K562 (cell line): ENCODE data around the gene PRKCB. TPM values are rescaled to one million over a fixed set of nuclear protein-coding genes. Genes with fewer than 3 reads are reported as not detected.

Experiments
- ASH1L ChIP-seq: fragments of 450-650 bp; IDR thresholded peaks from 2 replicates; pipeline ENCODE4 v1.6.1; 2018; ENCODE audit warnings: borderline replicate concordance, mild to moderate bottlenecking, low read depth; ENCODE audit not compliant: partially characterized antibody
- CHD7 ChIP-seq: fragments of 200-600 bp; sonication (generic); IDR thresholded peaks from one replicate; pipeline ENCODE4 v1.6.1; 2012; ENCODE audit warnings: mild to moderate bottlenecking, low read depth, low read length, inconsistent platforms
- EHMT2 ChIP-seq: fragments of 450-650 bp; IDR thresholded peaks from 2 replicates; pipeline ENCODE4 v1.6.1; 2018; ENCODE audit warnings: antibody characterized with exemption
- ESRRA ChIP-seq: fragments of 450-650 bp; IDR thresholded peaks from 2 replicates; pipeline ENCODE4 v1.6.1; 2014; ENCODE audit warnings: low read depth, mild to moderate bottlenecking, moderate library complexity, borderline replicate concordance
- MCM5 ChIP-seq: fragments of 450-650 bp; IDR thresholded peaks from 2 replicates; pipeline ENCODE4 v1.6.1; 2016; ENCODE audit warnings: low read depth
- MEIS2 ChIP-seq: fragments of 450-650 bp; IDR thresholded peaks from 2 replicates; pipeline ENCODE4 v1.6.1; 2014; ENCODE audit warnings: mild to moderate bottlenecking; ENCODE audit not compliant: partially characterized antibody
- MTA1 ChIP-seq: fragments of 450-650 bp; IDR thresholded peaks from 2 replicates; pipeline ENCODE4 v1.6.1; 2017; ENCODE audit warnings: borderline replicate concordance
- SMAD2 ChIP-seq: fragments of 150-350 bp; IDR thresholded peaks from 2 replicates; pipeline ENCODE4 v1.6.1; 2014; ENCODE audit warnings: low read depth, mild to moderate bottlenecking, low read length
- SMC3 ChIP-seq: conservative IDR thresholded peaks from 2 replicates; pipeline ENCODE4 v1.6.1; 2011; ENCODE audit warnings: low read depth, low read length, improper control_type of control experiment; ENCODE audit not compliant: insufficient read depth
- SRSF3 ChIP-seq: fragments of 200-400 bp; formaldehyde crosslinking; IDR thresholded peaks from 2 replicates; pipeline ENCODE4 v1.6.1; 2016; ENCODE audit warnings: mild to moderate bottlenecking, low read length, moderate library complexity; ENCODE audit not compliant: insufficient read depth
- TAF1 ChIP-seq: IDR thresholded peaks from 2 replicates; pipeline ENCODE4 v1.6.1; 2011; ENCODE audit warnings: mild to moderate bottlenecking, low read length, moderate library complexity; ENCODE audit not compliant: insufficient read depth, control insufficient read depth, severe bottlenecking; ENCODE audit errors: extremely low read depth
- TFAM ChIP-seq: fragments of 250-450 bp; sonication (Bioruptor Pico); conservative IDR thresholded peaks from 2 replicates; pipeline ENCODE4 v1.5.0; 2021; ENCODE audit warnings: mild to moderate bottlenecking, moderate library complexity
- ZBTB34 ChIP-seq: fragments of 250-450 bp; sonication (Bioruptor Pico); IDR thresholded peaks from 2 replicates; pipeline ENCODE4 v1.8.0; 2021; ENCODE audit warnings: mild to moderate bottlenecking, moderate library complexity
- ZC3H11A ChIP-seq: IDR thresholded peaks from 2 replicates; pipeline ENCODE4 v1.6.1; 2012; ENCODE audit warnings: low read depth, low read length, improper control_type of control experiment
- ZNF644 ChIP-seq: fragments of 200-800 bp; sonication (Bioruptor generic); IDR thresholded peaks from 2 replicates; pipeline ENCODE4 v1.6.1; 2016; ENCODE audit warnings: low read depth, missing genetic modification characterization, missing compliant biosample characterization
- polyA plus RNA-seq, 8 experiments: library from polyadenylated mRNA; depleted of rRNA in 4 of 8; stranded (reverse) in 5 of 8; unstranded in 3 of 8; fragments of >200 nt; fragmentation: Nextera tagmentation in 2 of 8; fragmentation: Illumina TruSeq in 1 of 8; extraction: Ambion mirVana in 2 of 8; extraction: Trizol in 1 of 8; gene quantifications; 2 replicates each; pipeline versions ENCODE4 v1.2.1 to v1.2.3, GENCODE V29; 2011 to 2014; ENCODE audit warnings: inconsistent platforms in 1 of 8, missing spikeins in 1 of 8
- total RNA-seq, 7 experiments: library from RNA; depleted of rRNA in 6 of 7; stranded (reverse); fragments of >200 nt in 6 of 7; fragmentation: Illumina TruSeq in 2 of 7; extraction: Trizol in 2 of 7; gene quantifications; 2 replicates each; pipeline versions ENCODE4 v1.2.1 to v1.2.3, GENCODE V29; 2011 to 2021; ENCODE audit warnings: low replicate concordance in 1 of 7

The PRKCB gene
- total and polyA plus RNA-seq, 9 of the 15 experiments (the other 6 are each of a cell fraction or from before 2014, with no cell fraction given) = 49.9 to 276 (median 148) TPM

GRCh38 chr16:23901178-23902033 is 65.6 kb downstream of the PRKCB start (continued):
- TF ChIP-seq CHD7 = no peak
- peak; percentile 71 for TF ChIP-seq EHMT2
- peak; percentile 85 for TF ChIP-seq MTA1
- peak; percentile 32; the same call in 1 of the 2 replicates for TF ChIP-seq SMC3
- peak; percentile 13 for TF ChIP-seq ASH1L
- no peak for TF ChIP-seq SRSF3
- TF ChIP-seq ZC3H11A = no peak
- TF ChIP-seq MCM5 = no peak
- TF ChIP-seq ESRRA = peak; percentile 22; the same call in 1 of the 2 replicates
- TF ChIP-seq MEIS2 = peak; percentile 68
- peak; percentile 57 for TF ChIP-seq TAF1
- peak; percentile 78; the same call in 1 of the 2 replicates for TF ChIP-seq ZNF644
- TF ChIP-seq ZBTB34 (CRISPR knock-in tag) = no peak
- TF ChIP-seq TFAM (CRISPR knock-in tag) = no peak
- no peak for TF ChIP-seq SMAD2
